ENCODE data around the gene STAT5B.
"Not testable (repeated sequence)": the region's sequence is repeated elsewhere in the genome, so short reads cannot be mapped to it uniquely, and the experiment has no call there.

The STAT5B gene

GRCh38 chr17:42233994-42234393, 42.2 kb downstream of the STAT5B start:
- no peak for DNase-seq (ENCODE audit: low read depth, low spot score)

- no peak for DNase-seq (ENCODE audit: low read depth, low spot score)
Observed at GRCh38 chr17:42233156-42233555, 43.0 kb downstream of the STAT5B start.

GRCh38 chr17:42230225-42230624, 46.0 kb downstream of the STAT5B start:
- no peak for DNase-seq (ENCODE audit: low read depth, low spot score)

- DNase-seq (ENCODE audit: low read depth, low spot score), result no peak
Observed at GRCh38 chr17:42227849-42228700, 48.1 kb downstream of the STAT5B start.

GRCh38 chr17:42225646-42226045, 50.5 kb downstream of the STAT5B start:
- no peak for DNase-seq (ENCODE audit: low read depth, low spot score)

GRCh38 chr17:42224651-42225050, 51.5 kb downstream of the STAT5B start:
- no peak for DNase-seq (ENCODE audit: low read depth, low spot score)

GRCh38 chr17:42221886-42222745, 54.1 kb downstream of the STAT5B start:
- no peak for DNase-seq (ENCODE audit: low read depth, low spot score)

- DNase-seq (ENCODE audit: low read depth, low spot score), result not testable (repeated sequence)
Observed at GRCh38 chr17:42219280-42219679, 56.9 kb downstream of the STAT5B start.

- DNase-seq (ENCODE audit: low read depth, low spot score), result no peak
Observed at GRCh38 chr17:42214156-42214555, 62.0 kb downstream of the STAT5B start.

- DNase-seq (ENCODE audit: low read depth, low spot score), result no peak
Observed at GRCh38 chr17:42212382-42212781, 63.8 kb downstream of the STAT5B start.

- not testable (repeated sequence) for DNase-seq (ENCODE audit: low read depth, low spot score)
Observed at GRCh38 chr17:42211921-42212341, 64.3 kb downstream of the STAT5B start.

GRCh38 chr17:42210046-42210445, 66.1 kb downstream of the STAT5B start:
- DNase-seq (ENCODE audit: low read depth, low spot score), result no peak

GRCh38 chr17:42206153-42206612, 70.0 kb downstream of the STAT5B start:
- not testable (repeated sequence) for DNase-seq (ENCODE audit: low read depth, low spot score)

GRCh38 chr17:42203354-42203753, 72.8 kb downstream of the STAT5B start:
- no peak for DNase-seq (ENCODE audit: low read depth, low spot score)

GRCh38 chr17:42202696-42203095, 73.5 kb downstream of the STAT5B start:
- DNase-seq (ENCODE audit: low read depth, low spot score), result no peak

- DNase-seq (ENCODE audit: low read depth, low spot score), result no peak
Observed at GRCh38 chr17:42202159-42202558, 74.0 kb downstream of the STAT5B start.

GRCh38 chr17:42201458-42201772, 74.8 kb downstream of the STAT5B start:
- DNase-seq (ENCODE audit: low read depth, low spot score), result no peak

- DNase-seq (ENCODE audit: low read depth, low spot score), result no peak
Observed at GRCh38 chr17:42200706-42201457, 75.3 kb downstream of the STAT5B start.

GRCh38 chr17:42199416-42200011, 76.7 kb downstream of the STAT5B start:
- DNase-seq (ENCODE audit: low read depth, low spot score), result no peak

GRCh38 chr17:42198897-42199296, 77.3 kb downstream of the STAT5B start:
- DNase-seq (ENCODE audit: low read depth, low spot score), result no peak

GRCh38 chr17:42197564-42198156, 78.5 kb downstream of the STAT5B start:
- no peak for DNase-seq (ENCODE audit: low read depth, low spot score)
